ENCODE data around the gene ADGRF3.
"Not testable (repeated sequence)": the region's sequence is repeated elsewhere in the genome, so short reads cannot be mapped to it uniquely, and the experiment has no call there.

The ADGRF3 gene

DNA sequence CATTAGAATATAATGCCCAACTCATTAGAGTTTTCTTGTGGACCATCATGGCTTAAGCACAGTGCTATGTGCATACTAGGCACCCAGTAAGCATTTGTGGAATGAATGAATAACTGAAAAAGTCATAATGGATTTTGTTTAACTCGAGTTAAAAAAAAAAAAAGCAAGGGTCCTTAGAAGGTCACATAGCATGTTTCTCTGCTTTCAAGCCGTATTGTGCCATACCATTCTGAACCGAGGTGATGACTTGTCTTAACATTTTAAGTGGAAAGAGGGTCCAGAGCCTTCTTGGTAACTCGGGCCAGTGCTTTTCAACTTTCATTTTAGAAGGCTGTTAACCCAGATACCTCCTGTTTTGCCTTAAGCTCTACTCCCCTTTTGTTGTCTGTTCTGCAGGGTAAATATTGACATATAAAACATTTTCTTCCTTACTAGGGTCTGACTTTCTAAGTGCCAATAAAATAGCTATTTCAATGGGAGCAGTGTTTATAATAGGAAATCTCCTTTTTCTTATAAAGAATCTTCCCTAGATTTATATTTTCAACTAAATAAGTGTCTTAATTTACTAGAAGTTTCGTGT is 787 bp upstream of the ADGRF3 start:
- DNase-seq: peak in 1 of 2 experiments; percentile 15

DNA sequence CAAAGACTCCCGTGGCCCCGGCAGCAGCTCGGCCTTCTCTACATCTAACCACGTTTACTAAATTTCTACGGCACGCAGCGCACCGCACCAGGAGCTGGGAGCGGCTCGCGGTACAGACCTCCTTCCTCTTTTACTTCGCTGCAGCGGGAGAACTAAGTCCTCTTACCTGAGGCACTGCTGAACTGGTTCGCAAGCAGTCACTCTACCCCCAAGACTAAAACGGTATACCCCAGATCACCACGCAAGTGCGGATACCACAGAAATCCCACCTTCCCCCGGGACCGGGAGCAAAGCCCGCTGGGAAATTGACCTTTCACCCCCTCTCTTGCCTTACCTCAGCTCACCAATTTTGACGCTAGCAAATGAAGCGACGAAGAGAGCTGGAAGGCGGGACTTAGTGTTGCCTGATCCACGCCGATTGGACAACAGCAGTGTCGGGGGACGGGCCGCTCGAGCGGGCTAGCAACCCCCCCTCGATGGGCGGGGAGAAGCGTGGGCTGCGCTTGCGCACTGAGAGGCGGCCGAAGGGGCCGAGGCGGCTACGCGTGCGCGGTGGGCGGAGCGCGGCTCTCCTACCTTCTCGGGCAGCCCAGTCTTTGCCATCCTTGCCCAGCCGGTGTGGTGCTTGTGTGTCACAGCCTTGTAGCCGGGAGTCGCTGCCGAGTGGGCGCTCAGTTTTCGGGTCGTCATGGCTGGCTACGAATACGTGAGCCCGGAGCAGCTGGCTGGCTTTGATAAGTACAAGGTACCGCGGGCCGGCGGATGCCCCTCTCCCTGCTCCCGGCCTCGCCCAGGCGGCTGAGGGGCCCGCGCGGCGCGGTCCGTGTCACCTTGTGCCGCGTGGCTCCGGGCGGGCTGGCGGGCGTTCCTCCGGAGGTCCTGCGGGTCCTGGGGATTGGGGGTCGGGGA is 790 bp downstream of the ADGRF3 start, which contains the start of gene SELENOI:
Gene SELENOI, plus strand, starts transcription at position 599 of the 909 bp plus-strand sequence. Its CDS starts 90 bp downstream, at position 689.
- DNase-seq: peak; percentile 99

DNA sequence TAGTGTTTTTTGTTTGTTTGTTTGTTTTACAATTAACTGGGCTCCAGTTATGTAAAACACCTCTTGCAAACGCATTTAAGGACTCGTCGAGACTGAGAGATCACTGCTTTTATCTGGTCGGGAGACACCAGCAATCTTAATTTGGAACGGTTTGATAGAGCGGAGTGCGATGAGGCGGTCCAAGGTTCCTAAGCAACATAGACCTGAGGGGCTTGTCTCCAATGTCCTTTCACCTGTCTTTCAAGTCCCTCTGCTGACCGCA is 1.4 kb downstream of the ADGRF3 start:
- DNase-seq: peak in 1 of 2 experiments; percentile 55

DNA sequence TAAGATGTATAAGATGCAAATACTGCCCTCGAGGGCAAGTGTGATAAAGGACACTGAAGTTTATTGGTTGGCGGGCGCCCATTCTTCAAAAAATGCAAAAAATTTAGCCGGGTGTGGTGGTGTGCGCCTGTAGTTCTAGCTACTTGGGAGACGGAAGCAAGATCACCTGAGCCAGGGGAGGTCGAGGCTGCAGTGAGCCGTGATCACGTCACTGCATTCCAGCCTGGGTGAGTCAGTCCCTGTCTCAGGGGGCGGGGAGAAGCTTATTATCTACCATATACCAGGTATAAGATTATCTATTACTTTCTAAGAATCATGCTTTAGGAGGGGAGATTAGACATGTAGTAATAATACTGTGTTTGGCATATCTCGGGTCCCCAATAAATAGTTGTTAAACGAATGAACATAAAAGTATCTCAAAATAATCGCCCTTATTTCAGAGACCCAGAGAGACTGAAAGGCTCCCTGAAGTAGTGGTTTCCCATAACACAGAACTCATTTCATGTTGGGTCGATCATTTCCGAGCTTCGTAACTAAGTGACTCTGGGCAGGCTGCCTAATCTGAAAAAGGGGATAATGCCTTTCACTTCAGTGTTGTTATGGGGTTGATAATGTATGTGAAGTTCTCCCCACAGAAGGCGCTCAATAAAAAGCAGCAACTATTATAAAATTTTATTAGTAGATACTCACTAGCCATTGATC is 1.9 kb downstream of the ADGRF3 start:
- DNase-seq: no peak

DNA sequence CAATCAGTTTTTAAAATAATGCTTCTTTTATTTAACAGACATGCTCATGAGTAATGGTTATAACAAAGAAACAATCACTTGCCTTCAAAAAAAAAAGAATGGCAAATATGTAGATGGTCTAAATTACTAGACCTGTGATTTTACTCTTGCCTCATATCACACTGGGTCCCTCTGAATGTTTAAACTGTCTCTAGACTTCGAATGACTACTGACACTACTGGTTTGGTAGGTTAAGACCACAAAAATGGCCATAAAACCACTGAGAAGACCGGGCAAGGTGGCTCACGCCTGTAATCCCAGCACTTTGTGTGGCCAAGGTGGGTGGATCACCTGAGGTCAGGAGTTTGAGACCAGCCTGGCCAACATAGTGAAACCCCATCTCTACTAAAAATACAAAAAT is 5.8 kb downstream of the ADGRF3 start:
- no peak for DNase-seq

DNA sequence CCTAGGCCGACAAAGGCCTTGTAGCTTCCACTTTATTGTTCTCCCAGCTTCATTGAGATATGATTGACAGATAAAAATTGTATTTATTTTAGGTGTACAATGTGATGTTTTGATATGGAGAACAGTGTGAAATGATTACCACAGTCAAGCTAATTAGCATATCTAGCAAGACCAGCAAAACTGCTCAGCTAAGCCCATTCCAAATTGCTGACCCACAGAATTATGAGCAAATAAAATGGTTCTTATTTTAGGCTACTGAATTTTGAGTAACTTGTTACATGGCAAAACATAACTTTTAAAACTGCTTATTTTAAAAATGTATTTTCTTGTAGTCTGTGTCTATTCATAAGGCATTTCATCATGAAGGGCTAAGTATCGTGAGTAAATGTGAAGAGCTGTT is 9.3 kb downstream of the ADGRF3 start:
- no peak for DNase-seq

DNA sequence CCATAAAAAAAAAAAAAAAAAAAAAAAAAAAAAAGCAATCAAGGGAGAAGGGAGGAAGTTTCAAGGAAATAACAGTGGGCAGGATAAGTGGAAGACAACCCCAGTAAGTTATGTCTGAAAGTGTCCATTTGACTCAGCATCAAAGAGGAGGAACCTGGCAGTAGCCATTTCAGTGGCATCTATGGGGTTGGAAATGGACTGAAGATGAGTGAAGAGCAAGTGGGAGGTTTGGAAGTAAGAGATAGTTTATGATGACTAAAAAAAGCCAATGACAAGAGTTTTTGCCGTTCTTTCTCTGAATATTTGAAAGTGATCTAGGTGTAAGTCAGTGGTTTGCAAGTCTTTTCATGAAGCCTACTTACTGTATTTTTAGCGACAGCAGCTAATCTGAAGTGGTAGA is 9.9 kb downstream of the ADGRF3 start:
- no peak for DNase-seq

DNA sequence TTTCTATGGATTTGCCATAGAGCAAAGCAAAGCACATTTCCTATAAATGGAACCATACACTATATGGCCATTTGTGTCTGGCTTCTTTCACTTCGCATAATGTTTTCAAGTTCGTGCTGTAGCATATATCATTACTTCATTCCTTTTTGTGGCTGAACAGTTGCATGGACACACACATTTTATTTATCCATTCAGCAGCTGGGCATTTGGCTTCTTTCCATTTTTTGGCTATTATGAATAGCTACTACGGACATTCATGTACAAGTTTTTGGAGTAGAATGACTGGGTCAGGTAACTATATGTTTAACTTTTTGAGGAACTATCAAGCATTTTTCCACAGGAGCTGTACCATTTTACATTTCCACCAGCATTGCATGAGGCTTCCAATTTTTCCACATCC is 11.4 kb downstream of the ADGRF3 start:
- DNase-seq: no peak

DNA sequence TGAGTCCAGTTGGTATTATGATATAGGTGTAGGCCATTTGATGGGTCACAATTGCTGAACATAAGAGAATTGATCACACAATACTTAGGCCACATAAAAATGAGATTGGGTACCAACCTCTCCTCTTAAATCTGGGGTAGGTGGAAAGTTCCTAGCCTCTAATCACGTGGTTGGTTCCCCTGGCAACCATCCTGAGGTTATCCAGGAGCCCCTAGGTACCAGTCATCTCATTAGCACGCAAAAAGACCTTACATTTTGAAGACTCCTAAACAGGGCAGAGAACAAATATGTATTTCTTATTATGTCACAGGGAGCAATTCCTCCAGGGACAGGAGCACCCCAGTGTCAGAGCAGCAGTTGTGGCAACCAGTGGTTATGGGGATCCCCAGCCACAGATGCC is 13.3 kb downstream of the ADGRF3 start:
- DNase-seq: no peak

DNA sequence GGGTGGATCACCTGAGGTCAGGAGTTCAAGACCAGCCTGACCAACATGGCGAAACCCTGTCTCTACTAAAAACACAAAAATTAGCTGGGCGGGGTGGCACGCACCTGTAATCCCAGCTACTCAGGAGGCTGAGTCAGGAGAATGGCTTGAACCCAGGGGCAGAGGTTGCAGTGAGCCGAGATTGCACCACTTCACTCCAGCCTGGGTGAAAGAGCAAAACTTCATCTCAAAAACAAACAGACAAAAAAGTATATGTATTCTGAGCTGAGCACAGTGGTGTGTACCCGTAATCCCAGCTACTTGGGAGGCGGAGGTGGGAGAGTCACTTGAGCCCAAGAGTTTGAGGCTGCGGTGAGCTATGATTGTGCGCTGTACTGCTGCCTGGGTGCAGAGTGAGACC is 15.3 kb downstream of the ADGRF3 start:
- DNase-seq: not testable (repeated sequence)

DNA sequence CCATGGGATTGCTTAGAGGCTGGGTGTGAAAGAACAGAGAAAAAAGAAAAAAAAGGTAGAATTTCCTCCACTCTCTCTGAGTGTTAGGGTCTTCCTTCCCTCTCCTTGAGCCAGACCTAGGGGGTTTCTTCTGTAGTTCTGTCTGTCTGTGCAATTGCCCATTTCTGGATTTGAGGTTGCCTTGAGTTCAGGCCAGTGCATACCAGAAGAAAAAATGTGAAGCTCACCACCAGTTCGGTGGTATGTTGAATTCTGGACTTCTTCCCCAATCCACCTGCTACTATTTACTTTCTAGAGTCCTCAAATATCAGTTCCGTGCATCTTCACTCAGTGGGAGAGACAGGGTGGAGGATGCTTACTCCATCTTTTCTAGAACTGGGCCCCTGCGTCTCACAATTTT is 16.0 kb downstream of the ADGRF3 start:
- no peak for DNase-seq

DNA sequence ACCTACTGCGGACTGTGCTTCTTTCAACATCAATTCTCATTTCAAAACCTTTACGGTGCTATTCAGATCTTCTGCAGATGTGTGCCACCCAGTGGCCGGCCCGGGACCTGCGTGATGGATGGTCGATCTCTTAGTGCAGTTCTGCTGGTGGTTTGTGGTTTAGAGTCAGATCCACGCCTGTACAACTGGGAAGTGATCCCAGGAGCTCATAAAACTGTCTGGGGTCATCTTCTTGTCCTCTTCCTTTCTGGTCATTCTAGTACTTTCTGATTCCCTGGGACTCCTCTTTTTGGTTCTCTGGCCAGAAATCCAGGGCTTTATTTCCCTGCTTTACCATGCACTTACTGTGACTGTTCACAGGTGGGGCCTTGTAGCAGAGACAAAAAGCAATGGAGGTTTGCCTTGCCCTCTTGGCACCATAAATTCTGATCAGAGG is 16.5 kb downstream of the ADGRF3 start:
- DNase-seq: peak; percentile 92 to 93

DNA sequence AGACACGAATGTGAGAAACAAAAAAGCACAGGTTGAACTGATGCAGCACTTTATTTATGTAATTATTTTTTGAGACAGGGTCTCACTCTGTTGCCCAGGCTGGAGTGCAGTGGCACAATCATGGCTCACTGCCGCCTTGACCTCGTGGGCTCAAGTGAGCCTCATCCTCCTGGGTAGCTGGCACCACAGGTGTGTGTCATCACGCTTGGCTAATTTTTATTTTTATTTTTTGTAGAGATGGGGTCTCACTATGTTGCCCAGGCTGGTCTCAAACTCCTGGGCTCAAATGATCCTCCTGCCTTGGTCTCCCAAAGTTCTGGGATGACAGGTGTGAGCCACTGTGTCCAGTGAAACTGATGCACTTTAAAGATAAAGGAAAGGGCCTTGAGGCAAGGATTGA is 17.5 kb downstream of the ADGRF3 start:
- DNase-seq: not testable (repeated sequence)

DNA sequence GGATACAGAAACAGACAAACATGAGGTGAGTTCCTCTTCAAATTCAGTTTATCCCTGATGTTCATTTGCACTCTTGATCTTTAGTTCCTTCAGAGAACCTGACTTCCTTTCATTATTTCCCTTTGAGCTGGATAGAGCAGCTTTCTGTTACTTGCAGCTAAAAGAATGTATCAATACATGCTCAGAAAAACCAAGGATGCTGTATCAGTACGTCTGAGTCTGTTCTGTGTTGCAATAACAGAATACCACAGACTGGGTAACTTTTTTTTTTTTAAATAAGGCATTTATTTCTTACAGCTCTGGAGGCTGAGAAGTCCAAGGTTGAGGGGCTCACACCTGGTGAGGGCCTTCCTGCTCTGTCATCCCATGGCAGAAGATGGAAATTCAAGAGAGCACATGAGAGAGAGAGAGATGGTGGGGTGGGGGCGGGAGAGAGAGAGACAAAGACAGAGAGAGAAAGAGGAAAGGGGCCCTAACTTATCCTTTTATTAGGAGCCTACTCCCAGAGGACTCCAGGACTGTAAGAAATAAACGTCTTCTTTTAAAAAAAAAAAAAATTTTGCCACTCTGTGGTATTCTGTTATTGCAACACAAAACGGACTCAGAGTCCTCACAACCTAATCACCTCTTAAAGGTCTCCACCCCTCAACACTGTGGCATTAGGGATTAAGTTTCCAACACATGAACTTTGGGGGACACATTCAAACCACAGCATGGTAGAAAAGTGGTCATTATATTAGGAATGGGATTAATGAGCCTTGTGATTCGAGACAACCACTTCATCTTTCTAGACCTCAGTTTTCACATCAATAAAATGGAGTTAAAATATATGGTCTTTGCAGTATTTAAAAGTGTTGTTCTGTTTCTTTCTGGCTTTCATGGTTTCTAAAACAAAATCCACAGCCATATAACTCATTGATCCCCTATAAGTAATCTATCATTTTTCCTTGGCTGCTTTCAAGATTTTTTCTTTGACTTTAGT is 19.0 kb downstream of the ADGRF3 start:
- DNase-seq: peak; percentile 33 to 34

DNA sequence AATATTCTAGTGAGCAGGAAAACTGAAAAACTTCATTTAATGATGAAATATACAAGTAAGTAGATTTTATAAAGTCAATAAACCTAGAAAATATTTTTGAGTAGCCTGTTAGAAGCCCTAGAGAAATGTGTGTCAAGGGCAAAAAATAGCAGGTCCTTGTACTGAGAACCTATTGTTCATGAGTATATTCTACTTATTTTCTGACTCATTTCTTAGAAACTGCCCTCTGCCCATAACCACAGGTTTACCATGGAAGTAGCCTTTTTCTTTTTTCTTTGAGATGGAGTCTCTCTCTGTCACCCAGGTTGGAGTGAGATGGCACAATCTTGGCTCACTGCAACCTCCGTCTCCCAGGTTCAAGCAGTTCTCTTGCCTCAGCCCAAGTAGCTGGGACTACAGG is 20.1 kb downstream of the ADGRF3 start:
- no peak for DNase-seq

DNA sequence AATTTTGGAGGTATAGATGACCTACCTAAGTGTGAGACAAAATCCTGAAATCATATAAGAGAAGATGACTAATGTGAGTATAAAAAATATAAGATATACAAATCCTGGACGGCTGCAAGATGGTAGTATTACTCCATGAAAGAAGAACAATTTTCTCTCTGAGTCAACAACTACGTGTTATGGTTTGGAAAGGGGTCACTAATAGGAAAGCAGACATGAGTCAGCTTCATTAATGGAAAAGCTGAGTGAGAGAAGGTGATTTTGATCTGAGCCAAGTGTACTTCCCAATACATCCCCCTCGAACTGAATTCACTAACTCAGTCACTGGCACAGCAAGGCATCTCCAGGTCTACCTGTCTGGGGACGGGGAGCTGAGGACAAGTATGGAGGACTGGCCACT is 20.7 kb downstream of the ADGRF3 start:
- DNase-seq: no peak

DNA sequence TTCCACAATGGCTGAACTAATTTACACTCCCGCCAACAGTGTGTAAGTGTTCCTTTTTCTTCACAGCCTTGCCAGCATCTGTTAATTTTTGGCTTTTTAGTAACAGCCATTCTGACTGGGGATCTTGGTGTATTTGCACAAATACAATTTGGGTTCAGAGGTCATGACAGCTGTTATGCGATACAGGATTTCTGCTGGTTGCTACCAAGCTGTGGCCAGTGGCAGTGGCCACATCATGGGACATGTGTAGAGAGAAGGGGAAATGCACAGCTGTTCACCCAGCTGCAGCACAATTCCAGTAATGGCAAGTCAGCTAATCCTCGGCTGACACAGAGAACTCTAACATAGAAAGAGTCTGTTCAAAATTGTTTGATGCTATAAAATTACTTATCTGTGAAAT is 21.7 kb downstream of the ADGRF3 start:
- no peak for DNase-seq

DNA sequence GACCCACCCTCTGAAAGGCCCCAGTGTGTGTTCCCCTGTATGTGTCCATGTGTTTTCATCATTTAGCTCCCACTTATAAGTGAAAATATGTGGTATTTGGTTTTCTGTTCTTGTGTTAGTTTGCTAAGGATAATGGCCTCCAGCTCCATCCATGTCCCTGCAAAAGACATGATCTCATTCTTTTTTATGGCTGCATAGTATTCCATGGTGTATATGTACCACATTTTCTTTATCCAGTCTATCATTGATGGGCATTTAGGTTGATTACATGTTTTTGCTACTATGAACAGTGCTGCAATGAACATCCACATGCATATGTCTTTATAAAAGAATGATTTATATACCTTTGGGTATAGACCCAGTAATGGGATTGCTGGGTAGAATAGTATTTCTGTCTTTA is 22.1 kb downstream of the ADGRF3 start:
- DNase-seq: not testable (repeated sequence)

DNA sequence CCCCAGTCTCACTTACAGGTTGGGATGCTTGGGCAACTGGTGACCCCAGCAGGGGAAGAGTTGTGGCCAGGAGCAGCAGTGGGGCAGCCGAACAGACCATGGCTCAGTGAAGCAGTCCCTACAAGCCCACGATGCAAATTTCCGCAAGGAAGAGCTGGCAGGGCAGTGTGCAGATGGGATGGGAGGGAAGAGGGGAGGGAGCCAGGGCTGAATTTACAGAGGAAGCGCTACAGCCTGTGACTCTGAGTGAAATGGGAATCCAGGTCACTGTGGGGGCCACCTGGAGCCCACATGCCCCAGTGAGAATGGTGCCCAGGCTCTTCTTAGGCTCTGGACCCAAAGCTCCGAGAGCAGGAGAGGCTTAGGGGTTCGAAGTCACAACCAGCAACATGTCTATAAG is 27.6 kb downstream of the ADGRF3 start:
- no peak for DNase-seq

DNA sequence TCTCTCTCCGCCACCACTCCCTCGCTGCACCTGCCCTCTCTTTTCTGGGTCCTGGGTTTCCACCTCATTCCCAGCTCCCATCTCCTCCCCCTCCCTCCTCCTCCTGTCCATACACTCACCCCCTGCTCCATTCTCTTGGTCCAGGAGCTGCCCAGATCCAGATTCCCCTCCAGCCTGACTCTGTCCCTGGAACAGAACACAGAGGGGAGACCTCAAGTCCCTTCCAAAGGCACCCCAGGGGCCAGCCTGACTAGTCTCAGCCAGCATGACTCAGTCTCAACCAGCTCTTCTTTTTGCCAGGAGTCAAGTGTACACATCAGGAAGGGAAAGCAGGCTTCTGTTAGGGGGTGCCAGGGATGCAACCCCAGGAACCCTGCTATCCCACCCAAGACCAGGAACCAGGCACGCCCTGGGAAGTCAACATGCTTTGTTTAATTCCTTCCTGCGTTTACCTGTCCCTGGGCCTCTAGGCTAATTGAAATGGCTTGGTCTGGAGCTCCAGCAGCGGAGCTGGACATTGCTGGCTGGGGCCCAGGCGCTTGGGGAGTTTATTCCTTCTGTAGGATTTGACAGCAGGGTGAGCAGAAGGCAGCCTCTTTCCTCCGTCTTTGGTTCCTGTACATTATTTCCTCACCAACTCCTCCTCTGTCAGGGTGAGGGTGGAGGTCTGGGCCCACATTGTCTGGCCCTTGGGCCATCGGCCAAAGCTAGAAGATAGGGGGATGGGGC is 29.0 kb downstream of the ADGRF3 start:
- DNase-seq: no peak

DNA sequence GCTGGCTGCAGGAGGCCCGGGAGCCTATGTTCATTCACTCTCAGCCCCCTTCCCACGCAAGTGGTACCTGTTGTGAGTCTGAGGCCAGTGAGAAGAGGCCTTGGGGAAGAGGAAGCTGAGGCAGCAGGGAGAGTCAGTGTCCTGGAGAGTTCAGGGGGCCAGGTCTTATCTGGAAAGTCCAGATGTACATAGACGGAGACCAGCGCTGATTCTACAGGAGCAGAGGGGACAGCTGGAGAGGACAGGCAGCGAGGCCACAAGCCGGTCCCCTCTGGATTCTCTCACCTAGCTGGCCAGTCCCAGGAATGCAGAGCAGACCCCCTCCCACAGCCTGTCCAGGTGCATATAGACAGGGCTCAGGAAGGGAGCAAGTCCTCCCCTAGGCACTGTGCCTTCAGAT is 29.7 kb downstream of the ADGRF3 start:
- no peak for DNase-seq

DNA sequence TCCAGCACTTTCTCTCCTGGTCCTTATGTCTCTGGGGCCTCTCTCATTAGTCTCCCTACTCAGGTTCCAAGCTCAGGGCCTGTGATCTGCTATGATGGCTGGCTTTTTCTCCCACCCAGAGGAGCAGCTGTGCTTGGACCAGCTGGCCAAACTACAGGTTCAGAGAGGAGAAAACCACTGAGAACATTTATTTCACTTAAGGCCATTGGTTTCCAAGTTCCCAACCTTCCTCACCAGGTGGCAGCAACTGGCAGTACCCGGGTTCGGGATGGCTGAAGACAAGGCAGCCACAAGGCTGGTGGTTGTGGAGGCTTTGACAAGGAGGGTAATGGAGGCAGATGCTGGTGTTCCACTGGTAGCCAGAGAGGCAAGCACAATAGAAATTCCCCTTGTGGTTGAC is 30.5 kb downstream of the ADGRF3 start:
- peak in 1 of 2 experiments; percentile 4 for DNase-seq

Measured in Kasumi-1 (cell line).